HFF-Myc (cell line): ENCODE measurements around the gene GPD1L.

ENCODE experiments used
- DNase-seq: peaks from one replicate; pipeline ENCODE4 v3.0.0-alpha.2; 2011; ENCODE audit warnings: low read depth; ENCODE audit errors: extremely low read depth
- H3K4me3 ChIP-seq: replicated peaks from 2 replicates; pipeline ENCODE4 v1.5.1; 2011; ENCODE audit warnings: low read depth, mild to moderate bottlenecking, control low read depth, low read length
- CTCF ChIP-seq: IDR thresholded peaks from 2 replicates; pipeline ENCODE4 v1.5.1; 2012; ENCODE audit warnings: mild to moderate bottlenecking, low read depth, low read length, control low read depth; ENCODE audit errors: missing control alignments

GPD1L gene

GRCh38 chr3:32125012-32125411 is 18.6 kb downstream of the GPD1L start:
- no peak overlapping the region for H3K4me3 ChIP-seq
- no peak for DNase-seq
- no peak for TF ChIP-seq CTCF

GRCh38 chr3:32126305-32127015 is 20.0 kb downstream of the GPD1L start:
- no peak for TF ChIP-seq CTCF
- no peak for DNase-seq
- no peak overlapping the region for H3K4me3 ChIP-seq

DNA sequence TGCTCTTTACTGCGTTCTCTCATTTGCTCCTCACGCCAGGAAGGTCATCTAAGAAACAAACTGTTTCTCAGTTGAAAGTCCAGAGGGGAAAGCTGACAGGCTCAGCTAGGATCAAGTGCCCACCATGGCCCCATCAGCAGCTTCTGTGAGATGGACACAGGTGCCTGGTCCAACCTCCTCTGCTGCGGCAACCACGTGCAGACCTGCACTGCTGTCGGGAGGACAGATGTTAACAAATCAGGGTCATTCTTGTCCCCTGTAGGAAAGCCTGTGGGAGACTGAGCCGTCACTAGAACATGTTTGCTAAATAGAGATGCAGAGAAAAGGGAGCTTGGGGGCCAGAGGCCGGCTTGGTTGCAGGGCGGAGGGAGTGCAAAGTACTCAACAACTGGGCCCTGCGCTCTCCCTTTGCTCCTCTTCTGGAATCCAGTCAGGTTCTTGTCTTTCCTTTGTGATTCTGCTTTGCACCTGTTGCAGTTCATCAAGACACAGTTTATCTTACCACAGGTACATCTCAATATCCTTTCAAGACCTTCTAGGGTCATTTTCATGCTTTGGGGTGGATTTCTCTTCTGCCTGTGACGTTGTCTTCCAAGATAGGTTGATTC is 20.9 kb downstream of the GPD1L start:
- no peak for DNase-seq
- TF ChIP-seq CTCF, result no peak

GRCh38 chr3:32128936-32129335 is 22.5 kb downstream of the GPD1L start:
- no peak overlapping the region for H3K4me3 ChIP-seq
- TF ChIP-seq CTCF, result no peak
- no peak for DNase-seq

More for the DNA sequence above, 20.9 kb downstream of the GPD1L start:
- H3K4me3 ChIP-seq, result no peak overlapping the region

DNA sequence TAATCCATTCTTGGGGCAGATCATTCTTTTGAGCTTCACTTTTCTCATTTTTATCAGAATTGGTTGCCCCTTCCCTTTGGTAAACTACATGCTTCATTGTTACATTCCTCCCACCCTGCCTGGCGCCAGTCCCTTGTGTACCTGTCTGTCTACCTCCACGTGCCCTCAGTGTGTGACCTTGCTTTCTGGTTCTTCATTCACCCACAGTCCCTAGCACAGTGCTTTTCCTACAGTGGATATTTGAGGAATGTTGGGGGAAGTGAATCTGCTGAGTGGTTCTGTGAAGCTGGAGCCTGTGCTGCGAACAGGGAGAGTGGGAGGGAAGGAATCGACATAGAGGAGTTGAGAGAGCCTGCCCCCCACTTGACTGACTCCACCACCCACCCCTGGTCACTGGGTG is 23.4 kb downstream of the GPD1L start:
- H3K4me3 ChIP-seq, result no peak overlapping the region
- DNase-seq, result no peak
- no peak for TF ChIP-seq CTCF

GRCh38 chr3:32132121-32132520 is 25.7 kb downstream of the GPD1L start:
- no peak for TF ChIP-seq CTCF
- DNase-seq, result peak; percentile 15
- H3K4me3 ChIP-seq, result no peak overlapping the region
